ENCODE data around the gene SIN3B.

DNA sequence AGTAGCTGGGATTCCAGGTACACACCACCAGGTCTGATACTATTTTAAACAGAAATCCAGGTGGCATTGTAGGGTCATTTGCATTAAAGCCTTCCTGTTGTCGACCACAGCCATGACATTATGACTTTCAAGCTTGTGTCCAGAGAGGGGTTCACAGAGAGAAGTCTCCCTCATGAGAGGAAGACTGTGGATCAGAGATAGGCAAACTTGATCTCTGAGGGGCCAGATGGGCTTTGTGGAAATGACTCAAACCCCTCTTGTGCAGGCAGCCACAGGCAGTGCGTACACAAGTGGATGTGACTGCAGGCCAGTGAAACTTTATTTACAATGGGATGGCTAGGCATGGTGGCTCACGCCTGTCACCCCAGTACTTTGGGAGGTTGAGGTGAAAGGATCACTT is 31.8 kb downstream of the SIN3B start:
- no peak for TF ChIP-seq CTCF (IDR thresholded peaks at IDR 0.05)
- no peak for TF ChIP-seq EZH2 (IDR thresholded peaks at IDR 0.05; ENCODE audit: borderline replicate concordance, insufficient read depth, low read depth, low read length, poor library complexity, severe bottlenecking)

Data from B cell (primary cell).